Trophoblast cell (in vitro differentiated cells and primary cell): Measurements from ENCODE around the gene SLC37A1.

Source experiments
- DNase-seq, 2 donors: peaks; one replicate each; pipeline ENCODE4 v3.0.0-alpha.2; 2016
- H2AFZ ChIP-seq: 2 replicates; pipeline ENCODE4 v1.6.1; 2013; ENCODE audit warnings: low read length, moderate library complexity, mild to moderate bottlenecking; ENCODE audit not compliant: insufficient read depth, poor library complexity
- H2AK5ac ChIP-seq: 2 replicates; pipeline ENCODE4 v1.6.1; 2013; ENCODE audit warnings: mild to moderate bottlenecking, low read length
- H2BK120ac ChIP-seq: 2 replicates; pipeline ENCODE4 v1.6.1; 2013; ENCODE audit warnings: low read length, mild to moderate bottlenecking, moderate library complexity; ENCODE audit not compliant: insufficient read depth, poor library complexity
- H2BK12ac ChIP-seq: 2 replicates; pipeline ENCODE4 v1.6.1; 2013; ENCODE audit warnings: mild to moderate bottlenecking, low read length, moderate library complexity
- H2BK5ac ChIP-seq: 2 replicates; pipeline ENCODE4 v1.6.1; 2013; ENCODE audit warnings: low read length, low read depth, moderate library complexity, mild to moderate bottlenecking; ENCODE audit not compliant: poor library complexity
- H3K14ac ChIP-seq: 2 replicates; pipeline ENCODE4 v1.6.1; 2013; ENCODE audit warnings: mild to moderate bottlenecking, low read length
- H3K18ac ChIP-seq: 2 replicates; pipeline ENCODE4 v1.6.1; 2013; ENCODE audit warnings: mild to moderate bottlenecking, low read length
- H3K23ac ChIP-seq: 2 replicates; pipeline ENCODE4 v1.6.1; 2013; ENCODE audit warnings: low read length
- H3K27ac ChIP-seq: 2 replicates; pipeline ENCODE4 v1.5.1; 2013; ENCODE audit warnings: low read depth, mild to moderate bottlenecking, inconsistent platforms, low read length, moderate library complexity
- H3K27me3 ChIP-seq: 2 replicates; pipeline ENCODE4 v1.6.1; 2013; ENCODE audit warnings: inconsistent platforms, mild to moderate bottlenecking, low read length, moderate library complexity; ENCODE audit not compliant: insufficient read depth
- H3K36me3 ChIP-seq, 2 experiments: 1 replicate in 1 of 2; 2 replicates in 1 of 2; pipeline ENCODE4 v1.6.1; 2013; ENCODE audit warnings: low read length in 2 of 2, mild to moderate bottlenecking in 2 of 2, moderate library complexity in 1 of 2; ENCODE audit not compliant: insufficient read depth in 2 of 2, control insufficient read depth in 1 of 2
- H3K4ac ChIP-seq: 2 replicates; pipeline ENCODE4 v1.6.1; 2013; ENCODE audit warnings: low read depth, mild to moderate bottlenecking, low read length, moderate library complexity
- H3K4me1 ChIP-seq, 2 experiments: 1 replicate in 1 of 2; 2 replicates in 1 of 2; pipeline ENCODE4 v1.6.1; 2013; ENCODE audit warnings: low read length in 2 of 2, mild to moderate bottlenecking in 2 of 2, moderate library complexity in 1 of 2; ENCODE audit not compliant: insufficient read depth in 2 of 2, control insufficient read depth in 1 of 2
- H3K4me2 ChIP-seq: 2 replicates; pipeline ENCODE4 v1.6.1; 2013; ENCODE audit warnings: inconsistent platforms, mild to moderate bottlenecking, low read length, moderate library complexity
- H3K4me3 ChIP-seq: 2 replicates; pipeline ENCODE4 v1.5.1; 2013; ENCODE audit warnings: mild to moderate bottlenecking, low read depth, low read length, inconsistent platforms
- H3K79me1 ChIP-seq: one replicate; pipeline ENCODE4 v1.6.1; 2013; ENCODE audit warnings: low read length
- H3K79me2 ChIP-seq: 2 replicates; pipeline ENCODE4 v1.6.1; 2013; ENCODE audit warnings: low read length, mild to moderate bottlenecking; ENCODE audit not compliant: control insufficient read depth, insufficient read depth, poor library complexity
- H3K9ac ChIP-seq: 2 replicates; pipeline ENCODE4 v1.6.1; 2013; ENCODE audit warnings: mild to moderate bottlenecking, low read length
- H3K9me3 ChIP-seq: 2 replicates; pipeline ENCODE4 v1.6.1; 2013; ENCODE audit warnings: low read depth, mild to moderate bottlenecking, control low read depth, inconsistent platforms, low read length; ENCODE audit not compliant: insufficient read depth
- H4K12ac ChIP-seq: 2 replicates; pipeline ENCODE4 v1.6.1; 2013; ENCODE audit warnings: low read depth, mild to moderate bottlenecking, low read length, moderate library complexity
- H4K8ac ChIP-seq: 2 replicates; pipeline ENCODE4 v1.6.1; 2013; ENCODE audit warnings: low read depth, mild to moderate bottlenecking, low read length, moderate library complexity
- H4K91ac ChIP-seq: one replicate; pipeline ENCODE4 v1.6.1; 2013; ENCODE audit warnings: low read depth, mild to moderate bottlenecking, low read length, moderate library complexity
- WGBS: extraction: QIAGEN DNeasy Blood & Tissue Kit; methylation state at CpG from one replicate; pipeline ENCODE4 v1.1.7; 2013; ENCODE audit warnings: missing lambda C conversion rate; ENCODE audit not compliant: insufficient read length, insufficient coverage; ENCODE audit errors: extremely low coverage; 5-methylcytosine and 5-hydroxymethylcytosine counted together

The SLC37A1 gene

GRCh38 chr21:42616941-42617340, 103.3 kb downstream of the SLC37A1 start:
- Histone ChIP-seq H3K9ac (no peak overlapping the region), H2BK12ac (no peak overlapping the region), H3K14ac (no peak overlapping the region), H3K27me3 (no peaks in the 10 kb centered on the region), H3K36me3 (no peaks in the 10 kb centered on the region), H3K4me2 (no peak overlapping the region), H3K23ac (no peak overlapping the region), H2BK5ac (no peak overlapping the region), H3K4me1 (peaks cover 3 to 13% of the 10 kb centered on the region in 2 experiments), H3K79me2 (no peaks in the 10 kb centered on the region), H4K8ac (no peak overlapping the region), H3K18ac (no peak overlapping the region), H3K4ac (no peak overlapping the region), H2AFZ (no peak overlapping the region), H3K79me1 (peaks cover 3% of the 10 kb centered on the region), H3K4me3 (no peak overlapping the region), H2AK5ac (no peak overlapping the region), H4K12ac (no peak overlapping the region), H2BK120ac (no peak overlapping the region), H3K27ac (no peak overlapping the region), H4K91ac (no peak overlapping the region), H3K9me3 (peaks cover 7% of the 10 kb centered on the region)
- no peak for DNase-seq
- WGBS, result no CpG with 5 or more reads among the region's 21 CpGs

GRCh38 chr21:42617486-42617885, 103.8 kb downstream of the SLC37A1 start:
- WGBS, result no CpG with 5 or more reads among the region's 23 CpGs
- no peak overlapping the region for H3K14ac ChIP-seq
- no peak overlapping the region for H3K23ac ChIP-seq
- H2AFZ ChIP-seq, result no peak overlapping the region
- no peak for DNase-seq
- H4K12ac ChIP-seq, result no peak overlapping the region
- H3K18ac ChIP-seq, result no peak overlapping the region
- H3K9me3 ChIP-seq, result peaks cover 7% of the 10 kb centered on the region
- no peak overlapping the region for H3K4me2 ChIP-seq
- no peak overlapping the region for H2BK5ac ChIP-seq
- no peaks in the 10 kb centered on the region for H3K27me3 ChIP-seq
- H2AK5ac ChIP-seq, result no peak overlapping the region
- H3K4me1 ChIP-seq, result peaks cover 3 to 13% of the 10 kb centered on the region in 2 experiments
- no peak overlapping the region for H2BK120ac ChIP-seq
- H2BK12ac ChIP-seq, result no peak overlapping the region
- H3K4ac ChIP-seq, result no peak overlapping the region
- H4K91ac ChIP-seq, result no peak overlapping the region
- no peak overlapping the region for H4K8ac ChIP-seq
- no peaks in the 10 kb centered on the region for H3K79me2 ChIP-seq
- H3K79me1 ChIP-seq, result peaks cover 3% of the 10 kb centered on the region
- H3K27ac ChIP-seq, result no peak overlapping the region
- no peak overlapping the region for H3K9ac ChIP-seq
- no peaks in the 10 kb centered on the region for H3K36me3 ChIP-seq
- H3K4me3 ChIP-seq, result no peak overlapping the region

- Histone ChIP-seq H3K4ac (no peak overlapping the region), H3K18ac (no peak overlapping the region), H4K12ac (no peak overlapping the region), H2BK120ac (no peak overlapping the region), H2BK5ac (no peak overlapping the region), H4K8ac (no peak overlapping the region), H2AFZ (no peak overlapping the region), H2BK12ac (no peak overlapping the region), H3K36me3 (no peaks in the 10 kb centered on the region), H3K79me1 (peaks cover 3% of the 10 kb centered on the region), H4K91ac (no peak overlapping the region), H3K4me2 (no peak overlapping the region), H3K23ac (no peak overlapping the region), H3K9ac (no peak overlapping the region), H3K27me3 (no peaks in the 10 kb centered on the region), H3K9me3 (peaks cover 7% of the 10 kb centered on the region), H3K27ac (no peak overlapping the region), H3K79me2 (no peaks in the 10 kb centered on the region), H3K4me1 (peaks cover 3 to 13% of the 10 kb centered on the region in 2 experiments), H3K14ac (no peak overlapping the region), H3K4me3 (no peak overlapping the region), H2AK5ac (no peak overlapping the region)
- no peak for DNase-seq
- WGBS, result no CpG with 5 or more reads among the region's 3 CpGs
Observed at GRCh38 chr21:42618707-42619102, 105.1 kb downstream of the SLC37A1 start.

DNA sequence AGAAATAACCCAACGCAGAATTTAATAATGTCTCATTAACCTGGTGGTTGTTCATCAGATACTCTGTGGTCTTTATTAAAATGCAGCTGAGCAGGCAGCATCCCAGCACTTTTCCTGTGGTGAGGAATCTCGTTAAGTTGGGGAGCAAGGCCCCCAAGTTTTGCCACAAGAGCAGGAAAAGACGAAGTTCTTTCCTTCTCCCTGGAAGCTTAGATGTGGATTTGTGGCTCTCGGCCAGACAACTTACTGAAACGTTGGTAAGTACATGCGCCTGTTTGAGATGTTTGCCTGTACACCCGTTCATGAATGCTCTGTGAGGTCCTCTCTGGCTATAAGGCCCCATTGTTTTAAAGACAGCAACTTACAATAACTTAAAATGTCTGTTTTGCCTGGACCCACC, 105.5 kb downstream of the SLC37A1 start:
- Histone ChIP-seq H3K79me2 (no peaks in the 10 kb centered on the region), H2AK5ac (no peak overlapping the region)

More for the DNA sequence above, 105.5 kb downstream of the SLC37A1 start:
- no CpG with 5 or more reads among the region's 7 CpGs for WGBS
- Histone ChIP-seq H3K27me3 (no peaks in the 10 kb centered on the region), H2BK12ac (no peak overlapping the region), H2AFZ (no peak overlapping the region), H4K8ac (no peak overlapping the region), H3K36me3 (no peaks in the 10 kb centered on the region), H3K18ac (no peak overlapping the region), H3K9ac (no peak overlapping the region), H3K79me1 (peaks cover 3% of the 10 kb centered on the region), H3K14ac (no peak overlapping the region), H3K4me2 (no peak overlapping the region), H3K27ac (no peak overlapping the region), H3K9me3 (peaks cover 7% of the 10 kb centered on the region), H4K12ac (no peak overlapping the region), H4K91ac (no peak overlapping the region), H3K4me3 (no peak overlapping the region), H2BK5ac (no peak overlapping the region), H2BK120ac (no peak overlapping the region), H3K4ac (no peak overlapping the region), H3K23ac (no peak overlapping the region), H3K4me1 (peaks cover 3 to 13% of the 10 kb centered on the region in 2 experiments)
- DNase-seq, result no peak
